ENCODE results near the gene HOXC4.

HOXC4 gene

DNA sequence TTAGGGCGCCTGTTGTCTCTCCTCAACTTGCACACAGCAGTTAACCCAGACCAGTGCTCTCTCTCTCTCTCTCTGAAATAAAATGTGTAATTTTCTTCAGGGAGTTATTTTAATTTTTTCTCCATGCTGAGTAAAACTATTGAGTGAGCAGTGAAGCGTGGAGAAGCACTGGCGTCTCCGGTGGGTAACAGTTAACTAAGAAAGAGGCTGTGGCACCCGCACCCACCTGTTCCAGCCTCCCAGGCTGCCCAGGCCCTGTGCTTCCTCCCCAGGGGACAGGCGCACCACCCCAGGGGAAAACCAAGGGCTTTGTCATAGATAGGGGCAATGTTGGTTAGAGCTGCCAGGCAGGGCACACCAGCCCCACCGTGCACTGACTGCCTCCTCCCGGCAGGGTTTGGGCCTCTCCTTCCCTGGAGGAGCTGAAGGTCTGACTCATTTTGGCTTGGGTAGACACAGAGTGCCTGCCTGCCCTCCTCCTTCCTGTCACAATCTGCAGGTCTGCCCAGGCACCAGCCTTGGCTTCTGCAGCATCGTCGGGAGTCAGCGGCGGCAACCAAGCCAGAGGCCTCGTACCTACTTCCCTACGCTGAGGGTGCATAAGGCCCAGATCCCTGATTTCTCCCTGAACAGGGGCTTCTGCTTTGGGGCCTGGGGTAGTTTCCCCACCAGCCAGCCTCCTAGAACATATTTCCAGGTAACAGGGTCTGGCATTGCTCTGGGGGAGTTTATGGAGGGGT, 16.8 kb upstream of the HOXC4 start (continued):
- peak; percentile 96 for TF ChIP-seq SCRT2 (tag by site-specific recombination; IDR thresholded peaks at IDR 0.05)
- TF ChIP-seq, protein P1, sequence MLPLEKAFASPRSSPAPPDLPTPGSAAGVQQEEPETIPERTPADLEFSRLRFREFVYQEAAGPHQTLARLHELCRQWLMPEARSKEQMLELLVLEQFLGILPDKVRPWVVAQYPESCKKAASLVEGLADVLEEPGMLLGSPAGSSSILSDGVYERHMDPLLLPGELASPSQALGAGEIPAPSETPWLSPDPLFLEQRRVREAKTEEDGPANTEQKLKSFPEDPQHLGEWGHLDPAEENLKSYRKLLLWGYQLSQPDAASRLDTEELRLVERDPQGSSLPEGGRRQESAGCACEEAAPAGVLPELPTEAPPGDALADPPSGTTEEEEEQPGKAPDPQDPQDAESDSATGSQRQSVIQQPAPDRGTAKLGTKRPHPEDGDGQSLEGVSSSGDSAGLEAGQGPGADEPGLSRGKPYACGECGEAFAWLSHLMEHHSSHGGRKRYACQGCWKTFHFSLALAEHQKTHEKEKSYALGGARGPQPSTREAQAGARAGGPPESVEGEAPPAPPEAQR (tag by site-specific recombination; IDR thresholded peaks at IDR 0.05): no peak
- peak; percentile 56 for TF ChIP-seq ZNF10 (tag by site-specific recombination; IDR thresholded peaks at IDR 0.05)
- no peak for TF ChIP-seq ZNF175 (tag by site-specific recombination; IDR thresholded peaks at IDR 0.05)
- 0 out of 2 replicates have a peak, but pooled peaks have one; percentile 14 for TF ChIP-seq KLF9 (tag by site-specific recombination; IDR thresholded peaks at IDR 0.05; ENCODE audit: low read depth)
- TF ChIP-seq, protein P2, sequence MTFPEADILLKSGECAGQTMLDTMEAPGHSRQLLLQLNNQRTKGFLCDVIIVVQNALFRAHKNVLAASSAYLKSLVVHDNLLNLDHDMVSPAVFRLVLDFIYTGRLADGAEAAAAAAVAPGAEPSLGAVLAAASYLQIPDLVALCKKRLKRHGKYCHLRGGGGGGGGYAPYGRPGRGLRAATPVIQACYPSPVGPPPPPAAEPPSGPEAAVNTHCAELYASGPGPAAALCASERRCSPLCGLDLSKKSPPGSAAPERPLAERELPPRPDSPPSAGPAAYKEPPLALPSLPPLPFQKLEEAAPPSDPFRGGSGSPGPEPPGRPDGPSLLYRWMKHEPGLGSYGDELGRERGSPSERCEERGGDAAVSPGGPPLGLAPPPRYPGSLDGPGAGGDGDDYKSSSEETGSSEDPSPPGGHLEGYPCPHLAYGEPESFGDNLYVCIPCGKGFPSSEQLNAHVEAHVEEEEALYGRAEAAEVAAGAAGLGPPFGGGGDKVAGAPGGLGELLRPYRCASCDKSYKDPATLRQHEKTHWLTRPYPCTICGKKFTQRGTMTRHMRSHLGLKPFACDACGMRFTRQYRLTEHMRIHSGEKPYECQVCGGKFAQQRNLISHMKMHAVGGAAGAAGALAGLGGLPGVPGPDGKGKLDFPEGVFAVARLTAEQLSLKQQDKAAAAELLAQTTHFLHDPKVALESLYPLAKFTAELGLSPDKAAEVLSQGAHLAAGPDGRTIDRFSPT (tag by site-specific recombination; IDR thresholded peaks at IDR 0.05): peak; percentile 92
- peak; percentile 43; the same call in 1 of the 2 replicates for TF ChIP-seq ZFP37 (tag by site-specific recombination; IDR thresholded peaks at IDR 0.05)
- TF ChIP-seq ZNF184 (tag by site-specific recombination; IDR thresholded peaks at IDR 0.05): no peak
- no peak for TF ChIP-seq ZNF311 (tag by site-specific recombination; IDR thresholded peaks at IDR 0.05; ENCODE audit: borderline replicate concordance)
- no peak for TF ChIP-seq ZNF658 (tag by site-specific recombination; IDR thresholded peaks at IDR 0.05)
- TF ChIP-seq ZNF596 (tag by site-specific recombination; IDR thresholded peaks at IDR 0.05): peak; percentile 72; the same call in 1 of the 2 replicates
- TF ChIP-seq, protein P3, sequence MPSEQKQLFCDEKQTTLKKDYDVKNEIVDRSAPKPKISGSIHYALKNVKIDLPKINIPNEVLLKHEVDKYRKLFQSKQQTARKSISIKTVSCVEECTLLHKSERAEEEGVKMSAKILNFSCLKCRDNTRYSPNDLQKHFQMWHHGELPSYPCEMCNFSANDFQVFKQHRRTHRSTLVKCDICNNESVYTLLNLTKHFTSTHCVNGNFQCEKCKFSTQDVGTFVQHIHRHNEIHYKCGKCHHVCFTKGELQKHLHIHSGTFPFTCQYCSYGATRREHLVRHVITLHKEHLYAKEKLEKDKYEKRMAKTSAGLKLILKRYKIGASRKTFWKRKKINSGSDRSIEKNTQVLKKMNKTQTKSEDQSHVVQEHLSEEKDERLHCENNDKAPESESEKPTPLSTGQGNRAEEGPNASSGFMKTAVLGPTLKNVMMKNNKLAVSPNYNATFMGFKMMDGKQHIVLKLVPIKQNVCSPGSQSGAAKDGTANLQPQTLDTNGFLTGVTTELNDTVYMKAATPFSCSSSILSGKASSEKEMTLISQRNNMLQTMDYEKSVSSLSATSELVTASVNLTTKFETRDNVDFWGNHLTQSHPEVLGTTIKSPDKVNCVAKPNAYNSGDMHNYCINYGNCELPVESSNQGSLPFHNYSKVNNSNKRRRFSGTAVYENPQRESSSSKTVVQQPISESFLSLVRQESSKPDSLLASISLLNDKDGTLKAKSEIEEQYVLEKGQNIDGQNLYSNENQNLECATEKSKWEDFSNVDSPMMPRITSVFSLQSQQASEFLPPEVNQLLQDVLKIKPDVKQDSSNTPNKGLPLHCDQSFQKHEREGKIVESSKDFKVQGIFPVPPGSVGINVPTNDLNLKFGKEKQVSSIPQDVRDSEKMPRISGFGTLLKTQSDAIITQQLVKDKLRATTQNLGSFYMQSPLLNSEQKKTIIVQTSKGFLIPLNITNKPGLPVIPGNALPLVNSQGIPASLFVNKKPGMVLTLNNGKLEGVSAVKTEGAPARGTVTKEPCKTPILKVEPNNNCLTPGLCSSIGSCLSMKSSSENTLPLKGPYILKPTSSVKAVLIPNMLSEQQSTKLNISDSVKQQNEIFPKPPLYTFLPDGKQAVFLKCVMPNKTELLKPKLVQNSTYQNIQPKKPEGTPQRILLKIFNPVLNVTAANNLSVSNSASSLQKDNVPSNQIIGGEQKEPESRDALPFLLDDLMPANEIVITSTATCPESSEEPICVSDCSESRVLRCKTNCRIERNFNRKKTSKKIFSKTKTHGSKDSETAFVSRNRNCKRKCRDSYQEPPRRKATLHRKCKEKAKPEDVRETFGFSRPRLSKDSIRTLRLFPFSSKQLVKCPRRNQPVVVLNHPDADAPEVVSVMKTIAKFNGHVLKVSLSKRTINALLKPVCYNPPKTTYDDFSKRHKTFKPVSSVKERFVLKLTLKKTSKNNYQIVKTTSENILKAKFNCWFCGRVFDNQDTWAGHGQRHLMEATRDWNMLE (tag by site-specific recombination; conservative IDR thresholded peaks at IDR 0.05; ENCODE audit: low read depth): no peak
- TF ChIP-seq ZNF701 (tag by site-specific recombination; IDR thresholded peaks at IDR 0.05): no peak
- TF ChIP-seq ZNF521 (tag by site-specific recombination; IDR thresholded peaks at IDR 0.05): no peak
- no peak for TF ChIP-seq HOXC10 (CRISPR knock-in tag; IDR thresholded peaks at IDR 0.05)
- TF ChIP-seq ZNF2 (tag by site-specific recombination; IDR thresholded peaks at IDR 0.05): peak; percentile 39; the same call in 1 of the 2 replicates
- TF ChIP-seq, protein P4, sequence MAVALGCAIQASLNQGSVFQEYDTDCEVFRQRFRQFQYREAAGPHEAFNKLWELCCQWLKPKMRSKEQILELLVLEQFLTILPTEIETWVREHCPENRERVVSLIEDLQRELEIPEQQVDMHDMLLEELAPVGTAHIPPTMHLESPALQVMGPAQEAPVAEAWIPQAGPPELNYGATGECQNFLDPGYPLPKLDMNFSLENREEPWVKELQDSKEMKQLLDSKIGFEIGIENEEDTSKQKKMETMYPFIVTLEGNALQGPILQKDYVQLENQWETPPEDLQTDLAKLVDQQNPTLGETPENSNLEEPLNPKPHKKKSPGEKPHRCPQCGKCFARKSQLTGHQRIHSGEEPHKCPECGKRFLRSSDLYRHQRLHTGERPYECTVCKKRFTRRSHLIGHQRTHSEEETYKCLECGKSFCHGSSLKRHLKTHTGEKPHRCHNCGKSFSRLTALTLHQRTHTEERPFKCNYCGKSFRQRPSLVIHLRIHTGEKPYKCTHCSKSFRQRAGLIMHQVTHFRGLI (tag by site-specific recombination; IDR thresholded peaks at IDR 0.05): peak; percentile 72
- TF ChIP-seq ZNF585B (tag by site-specific recombination; IDR thresholded peaks at IDR 0.05): no peak
- no peak for TF ChIP-seq ZBTB21 (tag by site-specific recombination; IDR thresholded peaks at IDR 0.05)
- TF ChIP-seq, protein P5, sequence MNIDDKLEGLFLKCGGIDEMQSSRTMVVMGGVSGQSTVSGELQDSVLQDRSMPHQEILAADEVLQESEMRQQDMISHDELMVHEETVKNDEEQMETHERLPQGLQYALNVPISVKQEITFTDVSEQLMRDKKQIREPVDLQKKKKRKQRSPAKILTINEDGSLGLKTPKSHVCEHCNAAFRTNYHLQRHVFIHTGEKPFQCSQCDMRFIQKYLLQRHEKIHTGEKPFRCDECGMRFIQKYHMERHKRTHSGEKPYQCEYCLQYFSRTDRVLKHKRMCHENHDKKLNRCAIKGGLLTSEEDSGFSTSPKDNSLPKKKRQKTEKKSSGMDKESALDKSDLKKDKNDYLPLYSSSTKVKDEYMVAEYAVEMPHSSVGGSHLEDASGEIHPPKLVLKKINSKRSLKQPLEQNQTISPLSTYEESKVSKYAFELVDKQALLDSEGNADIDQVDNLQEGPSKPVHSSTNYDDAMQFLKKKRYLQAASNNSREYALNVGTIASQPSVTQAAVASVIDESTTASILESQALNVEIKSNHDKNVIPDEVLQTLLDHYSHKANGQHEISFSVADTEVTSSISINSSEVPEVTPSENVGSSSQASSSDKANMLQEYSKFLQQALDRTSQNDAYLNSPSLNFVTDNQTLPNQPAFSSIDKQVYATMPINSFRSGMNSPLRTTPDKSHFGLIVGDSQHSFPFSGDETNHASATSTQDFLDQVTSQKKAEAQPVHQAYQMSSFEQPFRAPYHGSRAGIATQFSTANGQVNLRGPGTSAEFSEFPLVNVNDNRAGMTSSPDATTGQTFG (tag by site-specific recombination; IDR thresholded peaks at IDR 0.05; ENCODE audit: borderline replicate concordance): no peak
- TF ChIP-seq, protein P6, sequence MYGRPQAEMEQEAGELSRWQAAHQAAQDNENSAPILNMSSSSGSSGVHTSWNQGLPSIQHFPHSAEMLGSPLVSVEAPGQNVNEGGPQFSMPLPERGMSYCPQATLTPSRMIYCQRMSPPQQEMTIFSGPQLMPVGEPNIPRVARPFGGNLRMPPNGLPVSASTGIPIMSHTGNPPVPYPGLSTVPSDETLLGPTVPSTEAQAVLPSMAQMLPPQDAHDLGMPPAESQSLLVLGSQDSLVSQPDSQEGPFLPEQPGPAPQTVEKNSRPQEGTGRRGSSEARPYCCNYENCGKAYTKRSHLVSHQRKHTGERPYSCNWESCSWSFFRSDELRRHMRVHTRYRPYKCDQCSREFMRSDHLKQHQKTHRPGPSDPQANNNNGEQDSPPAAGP (tag by site-specific recombination; IDR thresholded peaks at IDR 0.05): peak; percentile 85
- TF ChIP-seq, protein P7, sequence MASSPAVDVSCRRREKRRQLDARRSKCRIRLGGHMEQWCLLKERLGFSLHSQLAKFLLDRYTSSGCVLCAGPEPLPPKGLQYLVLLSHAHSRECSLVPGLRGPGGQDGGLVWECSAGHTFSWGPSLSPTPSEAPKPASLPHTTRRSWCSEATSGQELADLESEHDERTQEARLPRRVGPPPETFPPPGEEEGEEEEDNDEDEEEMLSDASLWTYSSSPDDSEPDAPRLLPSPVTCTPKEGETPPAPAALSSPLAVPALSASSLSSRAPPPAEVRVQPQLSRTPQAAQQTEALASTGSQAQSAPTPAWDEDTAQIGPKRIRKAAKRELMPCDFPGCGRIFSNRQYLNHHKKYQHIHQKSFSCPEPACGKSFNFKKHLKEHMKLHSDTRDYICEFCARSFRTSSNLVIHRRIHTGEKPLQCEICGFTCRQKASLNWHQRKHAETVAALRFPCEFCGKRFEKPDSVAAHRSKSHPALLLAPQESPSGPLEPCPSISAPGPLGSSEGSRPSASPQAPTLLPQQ (tag by site-specific recombination; IDR thresholded peaks at IDR 0.05): peak; percentile 22; the same call in 1 of the 2 replicates

Data from HEK293 (cell line).